Cerebellar nuclear complex (tissue), 1 donor: ENCODE results near the gene KIAA0825.
"Not testable (repeated sequence)": the region's sequence is repeated elsewhere in the genome, so short reads cannot be mapped to it uniquely, and the experiment has no call there.

Experiments
- DNase-seq, 2 experiments: peaks; one replicate each; lab custom pipeline; 2025; lab: John Stamatoyannopoulos, UW

The KIAA0825 gene

DNA sequence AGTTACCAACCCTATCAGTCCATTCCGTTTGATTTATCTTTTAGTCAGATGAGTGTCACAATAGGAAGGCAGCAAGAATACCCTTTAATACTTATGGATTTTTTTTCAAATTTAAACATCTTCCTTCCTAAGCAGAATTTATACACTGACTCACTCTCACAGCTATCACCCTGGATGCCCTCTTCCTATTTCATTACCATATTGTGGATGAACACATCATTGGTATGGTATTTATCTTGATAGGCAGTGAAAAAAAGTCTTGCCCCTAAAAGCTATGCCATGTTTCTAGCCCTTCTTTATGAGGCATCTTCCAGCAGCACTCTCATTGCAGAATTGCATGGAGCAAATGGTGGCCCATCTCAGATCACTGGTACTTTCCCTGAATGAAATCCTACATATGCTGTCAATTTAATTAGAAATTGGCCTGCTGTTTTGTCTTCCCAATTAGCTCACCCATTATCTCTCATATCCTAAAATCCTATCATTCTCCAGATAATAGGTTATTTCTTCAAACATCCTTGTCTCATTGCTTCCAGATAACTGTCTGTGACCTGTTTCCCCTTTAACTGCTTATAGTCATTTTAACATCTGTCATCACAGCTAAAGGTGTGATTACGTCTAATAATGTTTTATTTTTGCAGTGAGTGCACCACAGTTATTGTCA lies 443.5 kb downstream of the KIAA0825 start:
- DNase-seq: no peak

- DNase-seq: no peak
Measured at GRCh38 chr5:94173100-94173499, 445.3 kb downstream of the KIAA0825 start.

DNA sequence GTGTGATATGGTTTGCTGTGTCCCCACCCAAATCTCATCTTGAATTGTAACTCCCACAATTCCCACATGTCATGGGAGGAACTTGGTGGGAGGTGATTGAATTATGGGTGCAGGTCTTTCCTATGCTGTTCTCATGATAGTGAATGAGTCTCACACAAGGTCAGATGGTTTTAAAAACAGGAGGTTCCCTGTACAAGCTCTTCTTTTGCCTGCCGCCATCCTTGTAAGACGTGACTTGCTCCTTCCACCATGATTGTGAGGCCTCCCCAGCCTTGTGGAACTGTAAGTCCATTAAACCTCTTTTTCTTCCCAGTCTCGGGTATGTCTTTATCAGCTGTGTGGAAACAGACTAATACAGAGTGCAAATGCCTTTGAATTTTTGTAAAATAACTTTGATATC lies 447.3 kb downstream of the KIAA0825 start:
- DNase-seq: not testable (repeated sequence)

GRCh38 chr5:94170158-94170557 lies 448.2 kb downstream of the KIAA0825 start:
- not testable (repeated sequence) for DNase-seq

- DNase-seq: no peak
Measured at GRCh38 chr5:94168151-94168550, 450.3 kb downstream of the KIAA0825 start.

DNA sequence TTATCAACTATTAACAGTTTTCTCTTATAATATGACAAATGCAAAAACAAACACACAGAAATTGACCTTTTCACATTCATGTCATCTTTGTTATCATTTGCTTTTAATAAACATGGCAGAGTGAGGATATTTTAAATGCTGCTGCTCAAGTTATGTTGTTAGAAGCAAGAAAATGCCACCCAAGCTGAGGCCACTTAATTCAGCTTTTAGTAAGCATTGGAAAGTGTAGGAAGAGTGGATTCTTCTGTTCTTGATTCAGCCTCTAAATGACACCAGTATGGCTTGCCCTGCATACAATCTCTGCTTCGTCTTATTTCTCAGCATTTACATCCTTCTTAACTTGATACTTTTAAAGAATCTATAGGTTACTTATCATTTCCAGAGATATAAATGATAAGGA lies 456.6 kb downstream of the KIAA0825 start:
- no peak for DNase-seq

GRCh38 chr5:94159144-94159543 lies 459.3 kb downstream of the KIAA0825 start:
- DNase-seq: no peak

GRCh38 chr5:94157704-94158539 lies 460.5 kb downstream of the KIAA0825 start:
- no peak for DNase-seq

GRCh38 chr5:94154672-94155071 lies 463.7 kb downstream of the KIAA0825 start:
- no peak for DNase-seq

DNA sequence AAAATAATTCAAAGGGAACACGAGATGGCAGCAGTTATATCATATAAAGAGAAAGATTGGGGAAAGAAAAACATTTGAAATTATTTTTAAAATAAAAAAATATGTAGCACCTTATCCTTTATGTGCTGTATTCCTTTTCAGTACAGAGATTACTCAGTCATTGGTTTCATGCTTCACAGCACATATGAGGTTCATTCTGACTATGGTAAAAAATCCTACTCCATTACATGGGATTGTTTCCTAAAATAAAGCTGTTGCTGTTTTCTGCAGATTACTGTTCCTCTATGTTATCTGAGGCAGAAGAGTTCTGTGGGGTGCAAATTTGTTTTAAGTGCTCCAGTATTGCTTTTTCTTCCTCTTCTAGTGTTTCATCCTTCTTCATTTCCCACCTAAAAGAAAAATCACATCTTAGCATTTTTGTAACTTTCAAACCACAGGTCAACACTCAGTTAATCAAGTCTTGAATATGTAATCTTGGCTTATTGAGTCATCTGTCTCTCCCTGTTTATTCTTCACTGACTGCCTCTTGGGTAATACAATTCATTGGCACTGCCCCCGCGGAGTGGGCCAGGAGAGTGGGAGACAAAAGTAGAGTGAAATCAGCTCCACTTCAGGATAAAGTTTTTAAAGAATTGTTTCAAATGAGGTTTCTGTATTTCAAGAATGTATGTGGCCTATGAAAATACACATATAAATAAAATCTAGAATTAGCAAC lies 464.5 kb downstream of the KIAA0825 start:
- no peak for DNase-seq

GRCh38 chr5:94143621-94144020 lies 474.8 kb downstream of the KIAA0825 start:
- not testable (repeated sequence) for DNase-seq

DNA sequence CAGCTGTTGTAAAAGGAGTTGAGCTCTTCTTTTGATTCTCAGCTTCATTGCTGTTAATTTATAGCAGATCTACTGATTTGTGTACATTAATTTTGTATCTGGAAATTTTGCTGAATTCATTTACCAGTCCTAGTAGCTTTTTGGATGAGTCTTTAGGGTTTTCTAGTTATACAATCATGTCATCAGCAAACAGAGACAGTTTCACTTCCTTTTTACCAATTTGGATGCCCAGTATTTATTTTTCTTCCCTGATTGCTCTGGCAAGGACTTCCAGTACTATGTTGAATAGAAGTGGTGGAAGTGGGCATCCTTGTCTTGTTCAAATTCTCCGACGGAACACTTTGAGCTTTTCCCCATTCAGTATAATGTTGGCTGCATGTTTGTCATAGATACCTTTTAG lies 478.1 kb downstream of the KIAA0825 start:
- DNase-seq: no peak

GRCh38 chr5:94130077-94130476 lies 488.3 kb downstream of the KIAA0825 start:
- no peak for DNase-seq

GRCh38 chr5:94125107-94125506 lies 493.3 kb downstream of the KIAA0825 start:
- DNase-seq: no peak

- not testable (repeated sequence) for DNase-seq
Measured at GRCh38 chr5:94116317-94116716, 502.1 kb downstream of the KIAA0825 start.

GRCh38 chr5:94113087-94113486 lies 505.3 kb downstream of the KIAA0825 start:
- DNase-seq: no peak

DNA sequence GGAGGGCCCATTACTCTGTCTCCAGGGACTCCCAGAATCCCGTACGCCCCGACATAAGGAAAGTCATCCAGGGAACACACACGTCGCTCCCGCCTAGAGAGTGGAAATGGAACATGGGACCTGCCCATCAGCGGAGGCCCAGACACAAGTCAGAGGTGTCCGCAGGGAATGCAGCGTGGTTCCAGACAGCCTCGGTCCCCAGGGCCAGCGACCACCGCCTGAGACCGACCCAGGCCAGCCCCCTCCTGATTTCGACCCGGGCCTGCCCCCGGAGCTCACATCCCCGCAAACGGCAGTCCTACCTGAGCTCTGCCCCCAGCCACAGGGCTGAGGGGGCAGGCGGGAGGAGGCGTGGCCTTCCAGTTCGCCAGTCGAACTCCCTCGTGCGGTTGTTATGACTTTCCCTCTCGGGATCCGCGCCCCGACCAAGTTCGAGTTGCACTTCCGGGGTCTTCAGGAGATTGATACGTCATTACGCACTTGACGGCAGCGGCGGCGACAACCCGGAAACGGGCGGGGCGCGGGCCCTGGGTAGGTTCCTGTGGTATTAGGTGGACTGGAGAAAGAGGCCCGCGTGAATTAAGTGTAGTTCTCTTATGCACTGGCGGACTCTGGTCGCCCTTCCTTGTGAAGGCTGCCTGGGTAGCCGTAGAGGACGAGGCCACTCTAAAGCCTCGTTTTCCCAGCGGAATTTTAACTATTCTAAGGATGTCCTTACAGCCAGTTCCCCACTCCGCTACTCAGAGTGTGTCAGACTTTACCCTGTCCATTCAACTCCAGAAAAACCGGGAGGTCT lies 507.0 kb downstream of the KIAA0825 start:
- DNase-seq: peak; percentile 39 to 55

GRCh38 chr5:94103514-94104245 lies 514.7 kb downstream of the KIAA0825 start:
- DNase-seq: no peak
